Islet of Langerhans (tissue), 1 donor: Measurements from ENCODE around the gene MYO16.

Experiments used
- FAIRE-seq: peaks from one replicate; lab custom pipeline; 2011; peaks lifted over from hg19 to GRCh38; lab: Jason Lieb, UNC

The MYO16 gene

DNA sequence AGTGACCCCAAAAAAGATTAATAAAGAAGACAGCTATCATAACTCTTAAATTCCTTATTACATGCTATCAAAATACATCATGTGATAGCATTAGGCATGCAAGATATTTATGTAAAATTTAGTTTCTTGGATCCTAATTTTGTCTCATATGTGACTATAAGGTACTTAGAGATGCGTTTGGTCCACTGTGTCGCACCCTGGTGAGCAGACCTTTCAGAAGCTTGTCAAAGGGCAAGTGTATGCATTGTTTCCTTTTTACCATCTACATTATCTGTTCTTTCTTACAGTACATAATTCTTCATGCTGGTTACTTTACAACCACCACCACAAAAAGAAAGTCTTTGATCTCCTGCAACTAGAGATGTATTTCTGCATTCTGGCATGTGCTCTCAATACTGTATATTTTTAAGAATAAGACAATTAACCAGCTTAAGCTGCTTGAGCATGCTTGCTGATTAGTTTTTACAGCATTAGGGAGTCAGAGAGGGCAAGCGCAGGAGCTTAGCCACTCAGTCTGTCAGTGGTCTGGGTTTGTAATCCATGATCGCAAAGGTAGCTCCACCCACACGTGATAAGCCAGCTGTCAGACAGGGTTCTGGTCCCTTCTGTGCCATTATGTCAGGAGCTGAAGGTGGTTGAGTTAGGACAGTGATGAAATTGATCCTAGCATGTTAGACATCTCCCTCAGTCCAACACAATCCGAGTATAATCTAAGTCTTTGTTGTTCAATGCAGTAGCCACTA lies 500.9 kb downstream of the MYO16 start:
- no peak for FAIRE-seq

DNA sequence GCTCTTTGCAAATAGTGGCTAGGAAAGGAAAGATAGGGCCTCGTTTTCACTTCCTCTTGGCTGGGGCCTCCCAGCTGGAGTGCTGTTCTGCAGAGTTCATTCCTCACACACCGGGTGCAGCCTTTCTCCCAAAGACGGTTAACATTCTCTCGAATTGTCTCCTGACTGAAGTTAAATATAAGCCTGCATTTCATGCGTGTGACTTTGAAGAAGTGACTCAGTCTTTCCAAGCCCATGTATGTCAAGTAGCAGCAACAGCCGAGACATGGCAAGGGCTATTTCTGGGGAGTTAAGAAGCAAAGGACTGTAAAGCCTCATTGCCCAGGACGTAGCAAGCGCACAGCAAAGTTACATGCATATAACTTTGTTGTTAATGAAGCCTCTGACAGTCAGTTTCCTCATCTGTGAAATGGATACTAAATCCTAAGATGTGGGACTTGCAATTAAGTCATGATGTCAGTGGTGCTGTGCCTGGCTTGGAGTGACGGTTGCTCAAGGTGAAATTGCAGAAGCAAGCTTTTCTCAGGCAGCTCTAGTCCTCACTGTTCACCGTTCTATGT lies 502.4 kb downstream of the MYO16 start:
- no peak for FAIRE-seq

DNA sequence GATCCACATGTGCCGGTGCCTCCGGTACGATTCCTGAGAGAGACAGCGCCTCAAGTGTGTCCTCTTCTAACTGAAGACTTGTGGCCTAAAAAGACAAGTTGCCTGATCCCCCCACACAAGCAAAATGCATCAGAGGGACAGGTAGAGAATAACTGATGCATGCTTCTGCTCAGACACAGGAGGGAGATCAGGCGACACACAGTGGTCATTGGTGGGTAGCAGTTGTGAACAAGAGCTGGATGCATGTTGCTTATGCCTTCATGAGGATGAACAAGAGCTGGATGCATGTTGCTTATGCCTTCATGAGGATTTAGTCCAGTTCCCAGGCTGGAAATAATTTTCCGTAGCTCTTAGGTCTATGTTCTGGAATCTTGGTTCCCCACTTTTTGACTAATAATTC lies 505.6 kb downstream of the MYO16 start:
- no peak for FAIRE-seq

DNA sequence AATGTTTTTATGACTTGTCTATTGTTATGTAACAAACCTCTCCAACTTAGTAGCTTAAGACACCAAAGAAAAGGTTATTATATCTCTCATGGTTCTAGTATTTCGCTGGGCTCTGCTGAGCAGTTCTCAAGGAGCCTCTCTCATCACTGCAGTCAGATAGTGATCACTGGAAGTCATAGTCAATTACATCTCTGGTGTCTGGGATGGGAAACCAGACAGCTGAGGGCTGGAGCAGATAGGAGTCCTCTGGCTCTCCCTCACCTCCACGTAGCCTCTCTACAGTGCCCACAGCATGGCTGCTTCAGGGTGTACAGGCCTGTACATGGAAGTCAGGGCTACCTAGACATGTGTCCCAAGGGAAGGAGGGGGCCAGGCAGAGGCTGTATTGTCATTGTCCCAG lies 507.5 kb downstream of the MYO16 start:
- no peak for FAIRE-seq

DNA sequence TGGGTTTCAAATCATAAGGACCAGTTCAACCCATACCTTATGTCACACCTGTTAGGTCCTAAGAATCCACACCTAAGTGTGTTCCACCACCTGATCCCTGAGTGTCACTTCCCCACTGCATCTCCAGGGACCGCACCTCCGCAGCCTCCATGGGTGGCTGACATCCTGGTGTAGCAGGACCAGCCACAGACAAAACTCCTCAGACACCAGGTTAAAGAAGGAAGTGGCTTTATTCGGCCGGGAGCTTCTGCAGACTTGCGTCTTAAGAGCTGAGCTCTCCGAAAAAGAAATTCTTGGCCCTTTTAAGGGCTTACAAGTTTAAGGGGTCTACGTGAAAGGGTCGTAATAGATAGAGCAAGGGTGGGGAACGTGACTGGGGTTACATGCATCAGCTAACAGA lies 509.9 kb downstream of the MYO16 start:
- no peak for FAIRE-seq

DNA sequence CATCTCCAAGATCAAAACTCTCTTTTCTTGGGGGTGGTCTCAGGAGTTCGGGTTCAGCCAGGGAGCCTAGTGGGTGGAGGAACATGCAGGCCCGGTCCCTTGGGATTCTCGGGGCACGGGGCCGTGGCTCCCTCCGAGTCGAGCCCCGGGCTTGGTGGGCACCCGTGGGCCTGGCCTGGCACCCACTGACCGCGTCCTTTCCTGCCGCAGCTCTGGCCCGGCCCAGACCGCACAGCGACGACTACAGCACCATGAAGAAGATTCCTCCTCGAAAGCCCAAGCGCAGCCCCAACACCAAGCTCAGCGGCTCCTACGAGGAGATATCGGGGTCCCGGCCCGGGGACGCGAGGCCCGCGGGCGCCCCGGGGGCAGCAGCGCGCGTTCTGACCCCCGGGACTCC lies 510.6 kb downstream of the MYO16 start:
- FAIRE-seq = no peak

DNA sequence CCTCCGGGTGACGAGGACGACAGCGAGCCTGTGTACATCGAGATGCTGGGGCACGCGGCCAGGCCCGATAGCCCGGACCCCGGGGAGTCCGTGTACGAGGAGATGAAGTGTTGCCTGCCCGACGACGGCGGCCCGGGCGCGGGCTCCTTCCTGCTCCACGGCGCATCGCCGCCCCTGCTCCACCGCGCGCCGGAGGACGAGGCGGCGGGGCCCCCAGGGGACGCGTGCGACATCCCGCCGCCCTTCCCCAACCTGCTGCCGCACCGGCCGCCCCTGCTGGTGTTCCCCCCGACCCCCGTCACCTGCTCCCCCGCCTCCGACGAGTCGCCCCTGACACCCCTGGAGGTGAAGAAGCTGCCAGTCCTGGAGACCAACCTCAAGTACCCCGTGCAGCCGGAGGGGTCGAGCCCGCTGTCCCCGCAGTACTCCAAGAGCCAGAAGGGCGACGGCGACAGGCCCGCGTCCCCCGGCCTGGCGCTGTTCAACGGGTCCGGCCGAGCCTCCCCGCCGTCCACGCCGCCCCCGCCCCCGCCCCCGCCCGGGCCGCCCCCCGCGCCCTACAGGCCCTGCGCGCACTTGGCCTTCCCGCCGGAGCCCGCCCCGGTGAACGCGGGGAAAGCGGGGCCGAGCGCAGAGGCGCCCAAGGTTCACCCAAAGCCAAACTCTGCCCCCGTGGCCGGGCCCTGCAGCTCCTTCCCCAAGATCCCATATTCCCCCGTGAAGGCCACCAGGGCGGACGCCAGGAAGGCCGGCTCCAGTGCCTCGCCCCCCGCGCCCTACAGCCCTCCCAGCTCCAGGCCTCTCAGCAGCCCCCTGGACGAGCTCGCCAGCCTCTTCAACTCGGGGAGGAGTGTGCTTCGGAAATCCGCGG lies 511.3 kb downstream of the MYO16 start:
- no peak for FAIRE-seq

DNA sequence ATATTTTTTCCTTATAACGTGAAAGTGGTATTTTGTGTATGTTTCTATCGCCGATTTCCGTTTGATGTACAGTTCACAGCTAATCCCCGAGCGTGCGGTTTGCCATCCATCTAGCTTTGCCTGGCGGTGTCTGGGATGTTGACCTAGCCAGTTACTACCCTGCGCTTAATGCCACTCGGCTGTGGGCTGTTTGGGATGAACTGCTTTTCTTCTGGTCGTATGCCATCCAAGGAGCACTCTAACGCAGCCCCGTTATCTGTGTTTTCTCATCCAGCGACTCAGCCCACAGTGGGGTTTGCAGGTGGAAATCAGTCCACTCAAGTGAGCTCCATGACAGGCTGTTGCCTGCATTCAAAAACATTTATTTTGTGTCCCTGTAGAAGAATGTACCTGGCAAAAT lies 512.3 kb downstream of the MYO16 start:
- no peak for FAIRE-seq

DNA sequence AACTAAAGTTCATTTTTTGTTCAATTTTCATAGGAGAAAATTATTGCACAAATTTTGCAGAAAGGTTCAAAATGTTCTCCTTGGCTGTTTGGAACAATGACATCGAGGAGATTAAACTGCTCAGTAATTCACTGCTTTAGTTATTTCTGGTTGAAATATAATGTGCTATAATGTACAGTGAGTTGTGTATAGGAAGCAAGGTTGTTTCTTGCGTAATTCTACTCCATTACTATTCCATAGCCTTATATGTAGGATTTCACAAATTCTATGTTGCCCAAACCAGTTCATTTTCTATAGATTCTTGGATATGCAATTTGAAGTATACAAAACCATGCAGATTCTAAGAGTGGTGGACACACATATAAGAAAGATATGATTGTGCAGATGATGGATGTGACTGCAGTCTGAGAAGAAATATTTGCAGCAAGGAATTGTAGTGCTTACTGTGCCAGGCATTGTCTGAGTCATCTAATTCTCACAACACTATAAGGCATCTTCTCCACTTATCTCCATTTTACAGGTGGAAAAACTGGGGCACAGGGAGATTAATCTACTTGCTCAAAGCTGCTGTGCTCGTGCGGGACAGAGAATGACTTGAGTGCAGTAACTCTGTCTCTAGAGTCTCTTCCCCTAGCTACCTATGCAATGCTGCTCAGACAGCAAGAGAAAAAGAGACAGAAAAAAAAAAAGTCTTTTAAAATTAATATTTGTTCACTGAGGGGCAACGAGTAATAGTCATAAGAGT lies 515.5 kb downstream of the MYO16 start:
- FAIRE-seq = no peak

DNA sequence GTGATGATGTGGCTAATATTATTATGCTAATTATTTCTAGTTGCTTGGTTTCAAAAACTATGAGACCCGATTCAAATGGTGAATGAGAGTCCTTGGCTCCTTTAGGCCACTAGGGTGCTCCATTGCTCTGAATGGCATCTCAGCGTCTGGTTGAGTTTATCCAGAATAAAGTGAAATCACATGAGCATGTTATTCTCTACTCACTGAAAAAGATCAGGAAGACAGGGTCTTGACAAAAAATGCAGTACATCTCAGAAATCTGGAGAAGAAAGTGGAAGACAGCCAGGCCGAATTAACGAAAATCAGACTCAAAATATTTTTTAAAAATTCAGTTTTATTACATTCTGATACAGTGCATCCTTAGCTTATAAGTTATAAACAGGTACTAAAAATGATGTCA lies 516.2 kb downstream of the MYO16 start:
- FAIRE-seq = peak; percentile 100

DNA sequence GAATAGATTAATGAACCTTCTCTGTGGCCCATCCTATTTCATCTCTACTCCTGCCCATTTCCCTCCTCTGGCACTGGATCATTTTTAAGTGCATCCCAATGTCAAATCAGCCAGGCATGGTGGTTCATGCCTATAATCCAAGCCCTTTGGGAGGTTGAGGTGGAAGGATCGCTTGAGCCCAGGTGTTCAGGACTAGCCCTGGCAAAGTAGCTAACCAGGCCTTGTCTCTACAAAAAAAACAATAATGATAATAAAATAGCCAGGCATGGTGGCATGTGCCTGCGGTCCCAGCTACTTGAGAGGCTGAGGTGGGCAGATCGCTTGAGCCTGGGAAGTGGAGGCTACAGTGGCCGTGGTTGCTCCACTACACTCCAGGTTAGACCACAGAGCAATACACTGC lies 517.0 kb downstream of the MYO16 start:
- FAIRE-seq = no peak

DNA sequence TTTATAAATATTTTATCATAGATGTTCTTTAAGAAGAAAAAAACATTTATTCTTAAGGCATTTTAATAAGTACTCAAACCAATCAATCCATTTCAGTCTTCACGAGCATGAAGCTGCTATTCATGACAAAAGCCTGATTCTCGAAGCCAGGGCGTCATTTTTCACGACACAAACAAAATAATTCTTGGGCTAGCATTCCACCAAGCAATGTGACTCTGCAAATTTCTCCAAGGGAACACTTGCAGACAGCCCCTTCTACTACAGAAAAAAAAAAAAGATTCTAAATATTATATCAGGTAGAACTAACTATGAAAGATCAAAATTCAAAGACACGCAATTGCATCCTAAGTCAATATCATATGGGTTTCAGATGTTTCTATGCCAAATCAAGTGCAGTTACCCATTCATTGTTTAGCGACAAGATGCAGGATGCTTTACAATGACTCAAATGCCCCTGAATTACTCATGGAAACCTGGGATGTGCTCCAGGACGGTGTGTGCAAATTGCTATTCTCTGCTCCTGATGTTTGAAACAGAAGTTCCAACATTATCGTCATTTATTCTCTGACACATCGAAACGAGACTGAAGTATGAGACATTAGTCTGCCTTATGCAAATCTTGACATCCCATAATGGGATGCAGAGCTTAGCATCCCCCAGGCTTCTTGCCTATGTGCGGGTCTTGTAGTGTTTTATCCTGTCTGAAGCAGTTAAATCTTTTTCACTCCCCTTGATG lies 517.7 kb downstream of the MYO16 start:
- no peak for FAIRE-seq

DNA sequence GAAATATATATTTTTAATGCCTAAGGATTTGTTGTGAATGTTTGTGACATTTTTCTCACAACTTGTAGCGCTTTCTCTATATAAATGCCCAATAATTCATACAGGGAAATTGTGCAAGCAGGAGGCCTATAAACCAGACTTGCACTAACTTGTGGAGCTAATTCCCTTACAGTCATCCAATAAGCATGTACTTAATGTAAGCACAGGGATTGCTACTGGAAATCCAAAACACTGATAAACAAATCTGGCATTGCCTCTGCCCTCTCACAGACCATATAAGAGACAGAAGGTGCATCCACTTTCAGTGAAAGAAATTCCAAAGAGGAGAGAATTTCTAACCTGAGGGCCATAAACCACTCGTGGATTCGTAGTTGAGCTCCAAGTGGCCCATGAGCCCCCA lies 518.8 kb downstream of the MYO16 start:
- no peak for FAIRE-seq

DNA sequence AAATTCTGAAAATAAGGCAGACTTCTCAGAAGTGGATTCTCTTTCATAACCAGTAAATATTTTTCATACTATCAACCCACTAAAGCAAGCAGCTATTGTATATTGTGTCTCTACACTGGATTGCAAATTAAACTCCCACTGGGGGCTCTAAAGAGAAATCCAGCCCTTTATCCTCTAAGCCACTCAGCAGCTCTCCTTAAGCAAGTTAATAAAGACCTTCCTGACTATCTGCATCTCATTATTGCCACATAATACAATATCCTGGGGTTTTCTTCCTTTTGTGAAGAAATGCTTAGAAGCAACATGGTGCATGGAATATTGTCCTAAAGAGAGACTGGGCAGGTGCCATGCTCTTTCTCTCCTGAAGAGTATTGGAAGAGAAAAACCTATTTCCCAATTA lies 521.3 kb downstream of the MYO16 start:
- FAIRE-seq = no peak

DNA sequence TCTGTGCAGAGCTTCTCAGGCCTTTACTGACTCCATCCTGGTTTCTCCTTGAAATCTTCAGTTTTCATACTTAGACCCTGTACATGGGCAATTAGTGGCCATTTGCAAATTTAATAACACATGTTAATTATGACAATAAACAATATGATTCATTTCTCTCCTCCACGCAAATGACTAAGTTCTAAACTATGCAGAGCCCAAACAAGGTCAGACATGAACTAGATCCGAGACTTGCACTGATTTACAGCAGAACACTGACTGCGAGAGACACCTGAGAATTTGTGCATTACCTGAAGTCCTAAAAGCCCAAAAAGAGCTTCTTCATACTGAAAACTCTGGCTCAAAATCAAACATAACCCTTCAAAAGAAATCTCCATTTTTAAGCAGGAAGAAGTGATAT lies 521.8 kb downstream of the MYO16 start:
- no peak for FAIRE-seq

DNA sequence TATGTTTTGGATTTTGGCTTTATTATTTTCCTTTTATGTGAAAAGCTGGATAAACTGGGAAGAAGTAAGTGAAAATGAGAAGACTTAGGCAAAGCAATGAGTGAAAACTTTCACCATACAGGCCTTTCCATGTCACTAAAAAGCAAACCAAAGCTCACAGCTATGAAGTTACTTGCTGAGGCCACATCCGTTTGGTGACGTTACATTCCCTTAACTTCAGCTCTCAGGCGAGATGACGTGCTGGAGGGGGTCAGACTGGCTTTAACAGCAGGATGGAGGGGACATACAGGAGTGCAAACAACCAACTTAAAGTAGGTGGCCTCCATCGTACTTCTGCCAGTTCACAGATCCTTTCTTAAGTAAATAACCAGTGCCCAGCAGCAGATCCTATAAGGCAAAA lies 522.3 kb downstream of the MYO16 start:
- no peak for FAIRE-seq

DNA sequence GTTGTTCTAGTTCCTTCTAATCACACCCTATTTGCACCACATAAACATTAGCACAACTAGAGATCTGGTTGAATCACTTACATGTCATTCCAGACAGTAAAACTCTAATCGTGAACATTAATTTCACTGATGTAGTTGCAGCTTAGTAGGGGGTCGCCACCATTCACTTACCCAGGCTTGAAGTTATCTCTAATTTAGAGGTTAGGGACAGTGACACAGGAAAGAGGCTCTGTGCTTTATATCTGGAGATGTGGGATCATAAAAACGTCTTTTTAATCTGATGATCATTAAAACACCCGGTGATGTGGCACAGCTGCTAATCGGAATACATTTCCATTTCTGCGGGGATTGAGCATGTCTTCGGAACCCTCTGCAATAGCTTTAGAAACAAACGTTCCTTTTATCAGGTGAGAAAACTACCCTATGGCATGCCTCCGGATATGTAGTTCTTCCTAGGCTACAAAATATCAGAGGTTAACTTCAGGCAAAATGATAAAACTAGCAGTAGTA lies 523.0 kb downstream of the MYO16 start:
- no peak for FAIRE-seq

DNA sequence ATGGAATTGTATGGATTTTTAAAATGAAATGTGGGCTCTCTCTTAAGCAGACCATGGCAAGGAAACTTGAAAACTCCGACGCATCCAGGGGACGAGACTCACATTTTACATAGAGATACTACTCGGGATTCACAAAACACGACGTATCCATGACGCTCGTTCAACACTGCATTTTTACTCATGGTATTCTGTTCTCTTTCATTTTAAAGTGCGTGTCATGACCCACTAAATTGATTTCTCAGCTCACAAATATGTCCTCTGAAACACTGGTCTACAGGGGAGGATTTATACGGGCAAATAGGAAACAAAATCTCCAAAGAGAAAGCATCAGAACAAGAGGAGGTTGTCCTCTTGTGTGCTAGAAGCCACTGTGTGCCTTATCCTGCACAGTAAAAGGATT lies 523.5 kb downstream of the MYO16 start:
- no peak for FAIRE-seq

DNA sequence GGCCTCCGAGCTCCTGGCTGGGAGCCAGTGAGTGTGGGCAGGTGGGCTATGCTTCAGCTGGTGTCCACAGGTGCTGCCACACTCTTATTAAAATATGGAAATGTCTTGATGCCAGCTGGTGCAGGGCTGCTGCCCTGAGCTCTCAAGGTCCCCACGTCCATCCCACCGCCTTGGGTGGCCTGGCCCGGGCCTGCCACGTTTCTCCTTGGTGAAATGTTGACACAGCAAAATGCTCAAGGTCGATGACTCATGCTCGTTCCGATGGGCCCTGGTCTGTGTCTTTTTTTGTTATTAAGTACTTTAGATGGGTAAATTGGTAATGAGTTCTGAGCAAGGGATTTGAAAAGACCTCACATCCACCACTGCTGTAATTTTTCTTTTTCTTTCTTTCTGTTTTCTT lies 524.7 kb downstream of the MYO16 start:
- FAIRE-seq = no peak

DNA sequence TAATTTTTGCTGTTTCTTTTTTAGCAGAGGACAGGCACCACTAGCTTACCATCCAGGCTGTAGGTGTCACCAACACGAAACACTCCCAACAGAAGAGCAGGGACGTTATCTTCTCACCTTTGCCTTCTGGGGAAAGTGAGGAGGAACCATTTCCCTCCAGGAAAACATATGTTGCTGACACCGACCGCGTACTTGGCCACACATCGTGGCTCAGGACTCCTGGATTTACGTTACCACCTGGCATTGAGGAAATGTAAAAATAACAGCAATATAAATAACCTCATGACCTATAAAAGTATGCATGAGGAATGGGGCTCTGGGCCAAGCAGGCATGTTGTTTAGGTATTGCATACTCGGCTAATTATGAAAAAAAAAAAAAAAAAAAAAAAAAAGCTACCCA lies 525.1 kb downstream of the MYO16 start:
- FAIRE-seq = no peak

DNA sequence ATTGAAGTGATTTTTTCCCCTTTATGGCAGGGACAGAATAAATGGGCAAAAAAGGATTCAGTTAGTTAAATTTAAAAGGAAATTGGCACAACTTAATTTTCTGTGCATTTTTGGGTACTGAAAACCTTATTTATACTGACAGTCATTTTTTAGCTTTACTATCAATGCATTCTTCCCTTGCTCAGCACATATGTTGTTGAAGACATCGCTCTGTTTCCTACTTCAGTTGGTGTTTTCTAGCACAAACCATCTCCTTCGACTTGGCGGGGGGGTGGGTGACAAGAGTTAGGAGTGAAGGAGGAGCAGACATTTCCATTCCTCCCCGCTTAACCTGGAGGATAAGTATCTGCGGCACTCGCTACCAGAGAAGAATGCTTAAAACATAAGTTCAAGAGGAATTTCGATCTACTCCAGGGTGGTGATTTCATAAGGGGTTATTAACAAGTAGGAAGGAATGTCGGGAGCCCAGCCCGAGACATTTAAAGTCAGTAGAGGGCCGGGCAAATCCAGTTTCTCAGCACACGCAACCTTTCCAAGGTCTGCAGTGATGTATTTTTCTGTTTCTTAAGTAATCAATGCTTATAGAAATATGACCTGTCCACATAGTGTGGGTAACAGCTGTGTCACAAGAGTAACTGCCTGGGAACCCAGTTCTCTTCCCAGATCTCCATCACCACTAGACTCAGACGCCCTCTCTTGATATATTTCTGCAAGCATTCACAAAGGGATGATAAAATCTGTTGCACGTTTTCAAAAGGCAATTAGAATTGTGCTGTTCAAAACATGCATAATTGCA lies 525.8 kb downstream of the MYO16 start:
- no peak for FAIRE-seq
